DMS 273 (cell line): Measurements from ENCODE around the gene ST6GALNAC3.

Experiments used
- DNase-seq: peaks from one replicate; lab custom pipeline; 2025; ENCODE audit not compliant: unreplicated experiment; lab: John Stamatoyannopoulos, UW

ST6GALNAC3 gene

DNA sequence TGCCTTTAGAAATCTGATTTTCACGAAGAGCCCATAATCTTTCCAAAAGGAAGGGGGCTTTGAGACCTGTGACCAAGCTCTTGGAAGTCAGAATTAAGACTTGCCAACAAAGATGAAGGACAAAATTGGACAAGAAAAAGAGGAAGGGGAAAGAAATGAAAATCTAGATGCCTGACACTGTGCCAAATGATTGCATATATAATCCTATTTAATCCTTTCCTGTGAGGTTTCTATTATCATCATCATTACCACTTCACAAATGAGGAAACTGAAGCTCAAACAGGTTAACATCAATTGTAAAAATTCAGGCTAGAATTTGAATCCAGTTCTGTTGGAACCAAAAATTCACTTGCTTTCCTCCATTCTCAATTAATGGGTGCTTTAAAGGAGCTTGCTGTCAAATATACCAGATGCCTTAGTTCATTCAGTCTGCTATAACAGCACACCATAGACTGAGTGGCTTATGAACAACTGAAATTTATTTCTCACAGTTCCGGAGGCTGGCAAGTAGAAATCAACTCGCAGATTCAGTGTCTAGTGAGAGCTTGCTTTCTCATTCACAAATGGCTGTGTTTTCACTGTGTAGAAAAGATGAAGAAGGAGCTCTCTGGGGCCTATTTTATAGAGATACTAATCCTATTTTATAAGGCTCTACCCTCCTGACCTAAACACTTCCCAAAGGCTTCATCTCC lies 595.2 kb downstream of the ST6GALNAC3 start:
- no peak for DNase-seq

DNA sequence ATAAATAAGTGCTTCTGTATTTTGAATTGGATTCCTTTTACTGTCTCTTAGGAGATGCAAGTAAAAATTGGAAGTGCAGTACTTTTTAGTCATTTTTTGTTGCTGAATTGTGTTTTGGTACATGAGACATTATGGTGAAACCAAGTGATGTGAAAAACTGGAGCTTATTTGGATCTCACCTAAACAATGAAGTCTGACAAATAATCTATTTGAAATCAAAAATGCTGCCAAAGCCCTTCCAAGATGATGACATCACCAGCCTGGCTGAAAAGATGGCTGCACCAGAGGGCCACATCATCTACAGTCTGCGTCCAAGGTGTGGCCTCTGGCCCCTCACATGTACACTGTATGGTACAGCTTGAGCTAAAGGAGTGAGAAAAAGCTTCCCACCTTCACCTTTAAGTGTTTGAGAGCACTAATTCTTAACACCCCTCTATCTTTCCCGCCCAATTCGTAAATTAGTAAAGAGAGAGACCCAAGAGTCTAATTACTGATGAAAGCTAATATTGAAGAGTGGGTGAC lies 600.2 kb downstream of the ST6GALNAC3 start:
- no peak for DNase-seq

DNA sequence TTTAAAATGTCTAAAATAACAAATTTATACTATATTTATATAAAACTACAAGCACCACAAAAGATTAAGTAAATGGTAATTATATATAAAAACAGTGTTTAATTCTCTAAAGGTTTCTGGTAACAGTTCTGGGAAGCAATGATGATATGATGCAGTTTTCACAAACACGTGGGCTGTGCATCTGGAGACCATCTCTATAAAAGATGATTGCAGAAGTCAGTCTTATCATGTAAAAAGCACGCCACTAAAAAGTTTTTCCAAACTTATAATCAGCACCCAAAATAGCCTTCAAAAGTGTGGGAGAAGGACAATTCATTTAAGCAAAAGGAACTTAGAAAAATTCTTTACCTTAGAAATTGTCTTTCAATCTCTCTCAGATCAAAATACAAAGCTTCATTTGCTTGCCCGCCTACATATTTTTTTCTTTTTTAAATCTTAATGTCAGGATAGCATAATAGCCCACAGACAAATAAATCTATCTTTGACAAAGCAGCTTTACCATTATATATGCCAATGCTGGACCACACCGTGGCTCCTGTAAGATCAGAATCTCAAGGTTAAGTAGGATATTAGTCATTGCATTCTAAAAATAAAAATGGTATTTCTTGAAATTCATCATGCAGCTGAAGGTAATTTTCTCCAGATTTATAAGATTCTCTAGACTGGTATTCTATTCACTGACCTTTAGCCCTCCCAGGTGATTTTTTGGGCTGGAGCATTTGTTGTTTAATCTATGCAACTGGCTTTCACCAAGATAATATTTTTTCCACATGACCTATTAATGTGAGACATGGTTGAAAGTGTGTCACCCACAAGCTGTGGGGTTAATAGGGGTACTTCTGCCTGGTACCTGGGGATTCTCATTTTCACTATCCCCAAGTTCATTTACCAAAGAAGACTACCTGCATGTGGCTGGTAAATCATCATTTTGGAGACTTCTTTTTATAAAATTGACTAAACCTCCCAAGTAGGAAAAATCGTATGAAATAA lies 603.2 kb downstream of the ST6GALNAC3 start:
- DNase-seq, result no peak

DNA sequence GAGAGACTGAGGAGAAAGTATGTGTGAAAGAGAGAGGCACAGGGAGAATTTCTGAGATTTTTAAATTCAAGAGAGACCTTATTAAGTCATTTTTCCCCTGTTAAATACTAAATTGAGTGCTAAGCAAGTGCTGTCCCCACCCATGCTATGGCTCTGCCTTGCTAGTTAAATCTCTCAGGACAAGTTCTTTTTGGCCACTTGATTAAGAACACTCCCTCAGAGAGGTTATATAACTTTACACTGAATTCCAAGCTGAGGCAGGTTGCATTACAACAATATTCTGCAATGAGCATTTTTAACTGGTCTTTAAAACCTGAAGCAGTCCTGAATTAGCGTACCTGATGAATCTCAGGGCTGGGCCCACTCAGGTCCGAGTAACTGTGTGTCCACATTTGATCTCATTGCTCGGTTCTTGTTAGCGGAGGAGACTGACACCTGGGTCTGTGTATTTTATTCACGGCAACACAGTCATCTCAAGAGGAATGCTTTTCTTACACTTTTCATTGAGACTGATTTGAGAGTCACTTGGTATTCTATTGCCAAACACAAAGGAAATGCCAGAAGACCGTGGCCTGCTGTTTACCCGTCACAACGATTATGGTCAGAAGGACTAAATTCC lies 605.1 kb downstream of the ST6GALNAC3 start:
- no peak for DNase-seq

DNA sequence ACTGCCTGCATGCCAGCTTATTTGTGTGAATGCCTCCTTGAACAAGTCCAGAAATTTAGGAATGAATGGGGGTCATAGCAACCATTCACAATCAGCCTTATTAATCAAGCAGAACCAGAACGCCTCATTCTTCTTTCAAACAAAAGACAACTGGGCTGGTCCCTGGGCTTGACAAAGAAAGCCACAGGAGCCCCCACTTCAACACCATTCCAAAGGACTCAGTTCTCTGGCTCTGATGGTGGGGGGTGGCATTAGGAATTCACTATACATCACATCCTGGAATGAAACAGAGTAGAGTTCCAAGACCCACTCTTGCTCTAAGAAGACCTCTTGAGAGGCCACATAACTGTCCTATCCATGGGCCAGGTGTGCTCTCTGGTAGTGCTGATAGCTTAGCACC lies 606.1 kb downstream of the ST6GALNAC3 start:
- no peak for DNase-seq

DNA sequence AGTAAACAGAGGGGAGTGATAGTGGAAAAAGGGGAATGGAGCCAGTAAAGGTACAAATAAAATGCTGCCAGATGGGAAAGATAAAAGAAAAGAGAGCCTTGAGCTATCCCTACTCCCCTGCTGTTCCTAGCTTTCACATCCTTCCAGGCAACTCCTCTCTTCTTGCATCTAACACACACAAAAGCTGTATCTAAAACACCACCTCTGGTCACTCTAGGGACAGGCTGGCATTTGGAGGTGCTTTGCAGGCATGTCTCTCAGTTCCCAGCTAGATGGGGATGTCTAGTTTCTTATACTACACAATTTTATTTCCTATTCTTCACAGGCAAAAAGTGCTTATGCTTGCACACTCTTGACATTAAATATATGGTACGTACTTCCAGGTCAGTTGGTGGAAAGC lies 607.6 kb downstream of the ST6GALNAC3 start:
- peak; percentile 41 for DNase-seq
